A549 treated with DMSO at 1 μM for 4 hours (cell line): ENCODE data around the gene SNX24. TPM values are rescaled to one million over a fixed set of nuclear protein-coding genes. Genes with fewer than 3 reads are reported as not detected.

Experiments used
- total RNA-seq: library from RNA; stranded (reverse); fragments of 200-300 nt; extraction: Qiagen RNA extraction; gene quantifications from 5 replicates; pipeline ENCODE4 v1.2.3, GENCODE V29; 2022; ENCODE audit warnings: low read depth

The SNX24 gene, protein sequence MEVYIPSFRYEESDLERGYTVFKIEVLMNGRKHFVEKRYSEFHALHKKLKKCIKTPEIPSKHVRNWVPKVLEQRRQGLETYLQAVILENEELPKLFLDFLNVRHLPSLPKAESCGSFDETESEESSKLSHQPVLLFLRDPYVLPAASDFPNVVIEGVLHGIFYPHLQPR
- 19.8 to 23.9 TPM (median 22.1 TPM) in 5 replicates for total RNA-seq

DNA sequence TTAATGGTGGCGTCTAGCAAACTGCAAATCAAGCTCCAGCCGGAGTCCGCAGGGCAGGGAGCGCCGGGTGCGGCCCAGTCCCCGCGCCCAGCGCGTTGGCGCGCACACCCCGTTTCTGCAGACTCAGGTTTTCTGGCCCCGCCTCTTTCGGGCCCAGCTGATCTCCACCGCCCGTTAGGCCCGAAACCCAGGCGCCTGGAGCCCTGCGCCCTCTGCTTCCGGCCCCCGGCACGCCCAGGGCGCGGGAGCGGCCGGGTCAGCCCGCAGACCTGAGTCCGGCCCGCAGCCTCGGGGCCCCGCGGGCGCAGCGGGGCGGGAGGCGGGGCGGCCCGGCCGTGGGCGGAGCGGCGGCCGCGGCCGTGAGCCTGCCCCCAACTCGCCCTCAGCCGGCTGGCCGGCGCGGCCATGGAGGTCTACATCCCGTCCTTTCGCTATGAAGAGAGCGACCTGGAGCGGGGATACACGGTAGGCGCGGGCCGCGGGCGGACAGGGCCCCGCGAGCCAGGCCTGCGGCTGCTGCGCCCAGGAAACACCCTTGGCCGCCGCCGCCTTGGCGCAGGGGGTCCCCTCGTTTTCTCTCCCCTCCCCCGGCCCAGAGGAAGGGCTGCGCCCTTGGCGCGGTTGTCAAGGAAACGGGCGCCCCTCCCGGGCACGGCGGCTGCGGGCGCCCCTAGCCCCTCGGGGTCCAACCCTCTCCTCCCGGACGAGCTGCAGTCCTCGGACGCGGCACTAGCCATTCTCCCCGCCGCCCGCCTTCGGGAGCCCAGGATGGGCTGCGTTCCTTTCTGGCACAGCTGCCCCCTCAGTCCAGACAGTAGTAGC is at the start of gene SNX24:
TSS of gene SNX24 (plus strand) at position 385 of the 822 bp plus-strand sequence. CDS start at position 406, 21 bp downstream.

DNA sequence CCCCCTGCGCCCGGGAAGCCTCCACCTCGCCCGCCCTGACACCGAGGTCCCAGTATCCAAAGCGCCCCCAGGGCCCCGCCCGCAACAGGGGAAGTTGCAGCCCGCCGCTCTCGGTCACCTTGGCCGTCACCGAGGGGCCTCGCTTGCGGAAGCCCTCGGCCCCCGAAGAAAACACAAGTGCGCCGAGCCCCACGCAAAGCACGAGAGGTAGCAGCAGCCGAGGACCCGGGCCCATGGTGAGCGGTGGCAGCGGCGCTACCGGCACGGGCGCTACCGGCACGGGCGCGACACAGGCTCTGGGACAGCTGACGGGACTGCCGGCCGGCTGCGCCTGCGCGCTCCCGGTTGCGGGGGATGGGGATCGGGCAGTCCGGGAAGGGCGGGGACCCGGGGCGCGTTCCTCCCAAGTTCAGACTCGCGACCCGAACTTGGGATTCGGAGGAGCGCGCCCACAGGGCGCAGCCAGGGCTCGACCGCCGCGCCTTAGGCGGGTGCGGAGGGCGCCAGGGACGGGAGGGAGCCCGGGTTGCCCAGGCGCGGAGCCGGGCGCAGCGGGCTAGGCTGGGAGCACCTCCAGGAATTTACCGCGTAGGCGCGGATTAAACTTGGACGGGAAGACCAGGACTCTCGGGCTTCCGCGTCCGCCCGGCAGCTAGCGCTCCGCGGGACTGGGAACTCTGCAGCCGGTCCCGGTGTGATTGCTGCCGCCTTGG is 191.1 kb downstream of the SNX24 start, which contains the start of gene PPIC:
TSS of gene PPIC (minus strand) at position 335 of the 713 bp plus-strand sequence. CDS start at position 235, 100 bp downstream.

Other genes with a start within 250 kb of the SNX24 start
- gene SNX2, start 70.5 kb upstream of the SNX24 start, total RNA-seq: 38.0 to 60.7 TPM (median 40.3 TPM) in 5 replicates
- 13.1 to 16.4 TPM (median 15.6 TPM) in 5 replicates for gene PPIC, start 191.1 kb downstream of the SNX24 start, total RNA-seq
- 0.08 to 0.55 TPM (median 0.36 TPM) in 5 replicates for gene PRDM6, start 243.6 kb downstream of the SNX24 start, total RNA-seq